Osteoblast (primary cell): ENCODE measurements around the gene CCDC192. TPM values are rescaled to one million over a fixed set of nuclear protein-coding genes. Genes with fewer than 3 reads are reported as not detected.

ENCODE experiments used
- DNase-seq: peaks from one replicate; pipeline ENCODE4 v3.0.0; 2011; ENCODE audit warnings: low spot score, mixed read lengths; ENCODE audit not compliant: insufficient read length; ENCODE audit errors: missing footprints
- H2AFZ ChIP-seq: 2 replicates; pipeline ENCODE4 v1.6.0; 2011; ENCODE audit warnings: mild to moderate bottlenecking, low read length
- H3K27ac ChIP-seq: 2 replicates; pipeline ENCODE4 v1.5.1; 2011; ENCODE audit warnings: mild to moderate bottlenecking, low read depth, low read length, moderate library complexity
- H3K27me3 ChIP-seq: 2 replicates; pipeline ENCODE4 v1.6.0; 2012; ENCODE audit warnings: mild to moderate bottlenecking, control low read depth, inconsistent platforms, low read length, moderate library complexity; ENCODE audit not compliant: insufficient read depth
- H3K36me3 ChIP-seq: 2 replicates; pipeline ENCODE4 v1.5.1; 2011; ENCODE audit warnings: mild to moderate bottlenecking, low read length, control low read depth, moderate library complexity; ENCODE audit not compliant: insufficient read depth
- H3K4me1 ChIP-seq: 2 replicates; pipeline ENCODE4 v1.5.1; 2011; ENCODE audit warnings: mild to moderate bottlenecking, low read length, control low read depth, moderate library complexity; ENCODE audit not compliant: insufficient read depth
- H3K4me2 ChIP-seq: 2 replicates; pipeline ENCODE4 v1.6.0; 2011; ENCODE audit warnings: mild to moderate bottlenecking, low read length; ENCODE audit not compliant: insufficient read depth
- H3K4me3 ChIP-seq: fragments of 200-600 bp; sonication (generic); 3 replicates; pipeline ENCODE4 v1.5.1; 2012; ENCODE audit warnings: mild to moderate bottlenecking, low read length, inconsistent platforms; ENCODE audit not compliant: insufficient read depth
- H3K79me2 ChIP-seq: 2 replicates; pipeline ENCODE4 v1.6.0; 2012; ENCODE audit warnings: mild to moderate bottlenecking, low read length, control low read depth, inconsistent platforms; ENCODE audit not compliant: insufficient read depth
- H3K9me3 ChIP-seq: 2 replicates; pipeline ENCODE4 v1.5.1; 2011; ENCODE audit warnings: low read depth, low read length, control low read depth
- H4K20me1 ChIP-seq: 2 replicates; pipeline ENCODE4 v1.6.0; 2012; ENCODE audit warnings: mild to moderate bottlenecking, low read length, control low read depth; ENCODE audit not compliant: insufficient read depth
- total RNA-seq: library from RNA; depleted of rRNA; stranded (reverse); fragments of >200 nt; gene quantifications from 2 replicates; pipeline ENCODE4 v1.2.3, GENCODE V29; 2012
- TF ChIP-seq, protein P1 (sequence below): IDR thresholded peaks from 2 replicates; pipeline ENCODE4 v1.5.1; 2011; ENCODE audit warnings: mild to moderate bottlenecking, low read depth, low read length, moderate library complexity; ENCODE audit errors: extremely low read depth

CCDC192 gene
- total RNA-seq, 1 donor = not detected

DNA sequence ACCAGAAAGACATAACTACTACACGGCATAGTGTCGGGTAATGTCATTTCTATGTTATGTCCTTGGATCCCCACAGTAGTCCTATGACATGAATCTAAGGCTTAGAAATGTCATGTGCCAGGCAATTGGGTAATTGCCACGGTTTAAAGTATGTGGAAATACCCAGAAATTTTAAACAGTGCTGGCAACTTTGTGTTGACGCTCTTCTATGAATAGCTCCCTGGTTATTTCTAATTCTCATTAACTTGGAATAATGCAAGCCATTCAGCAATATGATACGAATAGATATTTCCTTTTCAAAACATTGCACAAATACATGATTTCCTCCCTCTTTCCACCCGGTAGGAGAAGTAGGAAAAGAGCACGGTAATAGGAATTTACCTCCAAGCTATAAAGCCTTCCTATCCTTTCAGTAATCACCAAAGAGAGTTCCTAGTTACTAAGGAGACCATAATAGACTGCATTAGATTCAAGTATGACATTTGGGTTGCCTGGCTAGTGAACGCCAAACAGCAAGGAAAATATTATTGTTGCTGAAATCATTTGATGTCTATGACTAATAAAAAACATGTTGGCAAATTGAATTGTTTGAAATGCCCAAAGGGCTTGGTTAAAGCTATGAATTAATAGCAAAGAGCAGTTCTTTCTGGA is 168.4 kb downstream of the CCDC192 start:
- no peak overlapping the region for H3K4me2 ChIP-seq
- TF ChIP-seq, protein P1, sequence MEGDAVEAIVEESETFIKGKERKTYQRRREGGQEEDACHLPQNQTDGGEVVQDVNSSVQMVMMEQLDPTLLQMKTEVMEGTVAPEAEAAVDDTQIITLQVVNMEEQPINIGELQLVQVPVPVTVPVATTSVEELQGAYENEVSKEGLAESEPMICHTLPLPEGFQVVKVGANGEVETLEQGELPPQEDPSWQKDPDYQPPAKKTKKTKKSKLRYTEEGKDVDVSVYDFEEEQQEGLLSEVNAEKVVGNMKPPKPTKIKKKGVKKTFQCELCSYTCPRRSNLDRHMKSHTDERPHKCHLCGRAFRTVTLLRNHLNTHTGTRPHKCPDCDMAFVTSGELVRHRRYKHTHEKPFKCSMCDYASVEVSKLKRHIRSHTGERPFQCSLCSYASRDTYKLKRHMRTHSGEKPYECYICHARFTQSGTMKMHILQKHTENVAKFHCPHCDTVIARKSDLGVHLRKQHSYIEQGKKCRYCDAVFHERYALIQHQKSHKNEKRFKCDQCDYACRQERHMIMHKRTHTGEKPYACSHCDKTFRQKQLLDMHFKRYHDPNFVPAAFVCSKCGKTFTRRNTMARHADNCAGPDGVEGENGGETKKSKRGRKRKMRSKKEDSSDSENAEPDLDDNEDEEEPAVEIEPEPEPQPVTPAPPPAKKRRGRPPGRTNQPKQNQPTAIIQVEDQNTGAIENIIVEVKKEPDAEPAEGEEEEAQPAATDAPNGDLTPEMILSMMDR = no peak
- peaks cover 12% of the 10 kb centered on the region for H3K4me1 ChIP-seq
- no peaks in the 10 kb centered on the region for H3K36me3 ChIP-seq
- H2AFZ ChIP-seq = no peak overlapping the region
- H3K27me3 ChIP-seq = peaks cover 7% of the 10 kb centered on the region
- no peaks in the 10 kb centered on the region for H3K79me2 ChIP-seq
- H4K20me1 ChIP-seq = no peaks in the 10 kb centered on the region
- DNase-seq = no peak
- no peaks in the 10 kb centered on the region for H3K9me3 ChIP-seq
- H3K4me3 ChIP-seq = no peak overlapping the region
- H3K27ac ChIP-seq = no peak overlapping the region

DNA sequence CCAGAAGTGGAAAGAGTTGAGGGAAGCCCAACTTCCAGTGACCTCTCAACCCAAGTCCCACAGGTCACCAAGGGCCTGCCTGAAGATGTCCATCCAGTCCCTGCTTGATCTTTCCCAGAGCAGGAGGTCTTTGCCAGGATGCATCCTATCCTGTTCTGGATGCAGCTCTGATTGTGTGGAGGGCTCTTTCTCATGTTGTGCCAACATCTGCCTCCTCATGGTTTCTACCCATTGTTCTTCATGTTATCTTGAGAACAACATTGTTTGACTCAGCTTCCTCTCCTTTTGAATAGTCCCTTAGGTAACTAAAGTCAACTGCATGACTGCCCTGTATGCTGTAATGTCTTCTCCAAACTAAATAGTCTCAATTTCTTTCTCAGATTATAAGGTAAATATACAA is 169.3 kb downstream of the CCDC192 start:
- DNase-seq = no peak
- Histone ChIP-seq H3K4me3 (no peak overlapping the region), H3K4me2 (no peak overlapping the region), H3K4me1 (peaks cover 12% of the 10 kb centered on the region), H3K9me3 (no peaks in the 10 kb centered on the region), H4K20me1 (no peaks in the 10 kb centered on the region), H3K79me2 (no peaks in the 10 kb centered on the region), H3K36me3 (no peaks in the 10 kb centered on the region), H2AFZ (no peak overlapping the region), H3K27me3 (peaks cover 2% of the 10 kb centered on the region), H3K27ac (no peak overlapping the region)
- TF ChIP-seq, protein P1 = no peak

DNA sequence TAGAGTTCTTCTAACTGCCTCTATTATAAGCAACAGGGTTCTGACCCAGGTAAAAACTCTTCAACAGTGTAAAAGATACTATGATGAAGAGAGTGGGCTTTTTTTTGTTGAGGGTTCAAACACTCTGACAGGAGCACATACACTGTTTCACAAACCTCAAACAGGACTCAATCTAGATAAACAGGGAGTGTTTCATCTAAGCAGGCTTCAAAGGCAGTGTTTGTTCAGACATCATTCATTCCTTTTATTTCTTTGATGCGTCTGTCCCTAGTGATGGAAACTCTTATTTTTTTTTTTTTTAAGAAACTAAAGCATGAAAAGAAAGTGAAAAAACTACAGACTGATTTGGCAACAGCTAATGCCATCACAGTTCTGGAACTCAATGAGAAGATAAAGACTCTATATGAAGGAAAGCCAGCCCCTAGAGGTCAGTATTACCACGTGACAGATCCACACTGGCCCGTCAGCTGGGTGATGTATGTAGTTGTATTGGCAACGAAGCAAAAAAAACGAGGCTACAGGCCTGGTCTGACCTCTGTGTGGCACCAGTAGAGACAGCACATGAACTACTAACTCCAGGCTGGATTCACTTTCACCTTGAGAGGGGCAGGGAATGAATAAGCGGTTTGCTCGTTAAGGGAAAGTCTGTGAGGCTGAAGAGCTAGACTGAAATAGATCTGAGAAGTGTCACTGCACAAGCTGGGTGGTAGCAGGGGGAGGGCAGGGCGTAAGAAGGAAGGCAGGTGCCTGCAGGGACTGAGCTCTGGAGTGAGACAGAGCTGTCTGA is 172.2 kb downstream of the CCDC192 start:
- TF ChIP-seq, protein P1 = peak; percentile 27
- Histone ChIP-seq H3K36me3 (no peaks in the 10 kb centered on the region), H3K4me3 (no peak overlapping the region), H3K27ac (no peak overlapping the region), H3K27me3 (peaks cover 2% of the 10 kb centered on the region), H4K20me1 (no peaks in the 10 kb centered on the region), H2AFZ (peak overlapping the region; percentile 52), H3K9me3 (no peaks in the 10 kb centered on the region), H3K4me2 (peak overlapping the region; percentile 32), H3K79me2 (no peaks in the 10 kb centered on the region), H3K4me1 (peaks cover 12% of the 10 kb centered on the region)
- peak; percentile 74 for DNase-seq

DNA sequence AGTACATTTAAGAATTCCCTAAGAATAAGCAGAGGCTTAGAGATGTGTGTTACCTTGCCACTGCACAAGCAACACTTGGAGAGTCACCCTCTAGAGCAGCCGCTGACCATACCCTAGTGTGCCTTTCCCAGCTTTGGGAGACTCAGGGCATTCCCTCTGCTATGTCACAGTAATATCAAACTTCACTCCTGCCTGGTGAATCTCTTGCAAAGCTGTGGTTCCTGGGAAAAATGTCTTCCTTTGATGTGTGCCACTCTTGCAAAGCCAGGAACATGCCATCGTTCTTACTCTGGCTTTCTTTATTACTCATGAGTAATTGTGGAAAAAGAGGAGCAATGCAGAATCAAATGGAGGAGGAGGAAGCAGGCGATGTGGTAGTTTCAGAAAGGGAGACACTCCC is 173.2 kb downstream of the CCDC192 start:
- H3K4me3 ChIP-seq = no peak overlapping the region
- peaks cover 2% of the 10 kb centered on the region for H3K27me3 ChIP-seq
- no peak overlapping the region for H3K27ac ChIP-seq
- H3K4me2 ChIP-seq = no peak overlapping the region
- H3K79me2 ChIP-seq = no peaks in the 10 kb centered on the region
- no peaks in the 10 kb centered on the region for H3K36me3 ChIP-seq
- TF ChIP-seq, protein P1 = no peak
- H2AFZ ChIP-seq = no peak overlapping the region
- H3K9me3 ChIP-seq = no peaks in the 10 kb centered on the region
- H4K20me1 ChIP-seq = no peaks in the 10 kb centered on the region
- DNase-seq = no peak
- peaks cover 11% of the 10 kb centered on the region for H3K4me1 ChIP-seq
